GM19468 (cell line): Measurements from ENCODE around the gene COL7A1.

Experiments
- ATAC-seq: cut with Tn5 transposase; IDR thresholded peaks from one replicate; pipeline ENCODE4 v1.9.1; 2021; ENCODE audit warnings: mild to moderate bottlenecking, moderate library complexity, moderate number of reproducible peaks; ENCODE audit not compliant: unreplicated experiment; ENCODE audit errors: extremely low read depth

COL7A1 gene

GRCh38 chr3:48592519-48593087 is 2.5 kb downstream of the COL7A1 start:
- no peak for ATAC-seq

- ATAC-seq, result no peak
Observed at GRCh38 chr3:48591886-48592518, 3.1 kb downstream of the COL7A1 start.

- ATAC-seq, result no peak
Observed at GRCh38 chr3:48591436-48591835, 3.7 kb downstream of the COL7A1 start.

- no peak for ATAC-seq
Observed at GRCh38 chr3:48588230-48588629, 6.9 kb downstream of the COL7A1 start.

- no peak for ATAC-seq
Observed at GRCh38 chr3:48587686-48588085, 7.4 kb downstream of the COL7A1 start.

GRCh38 chr3:48585411-48585810 is 9.7 kb downstream of the COL7A1 start:
- ATAC-seq, result no peak

- no peak for ATAC-seq
Observed at GRCh38 chr3:48584836-48585235, 10.3 kb downstream of the COL7A1 start.

- no peak for ATAC-seq
Observed at GRCh38 chr3:48581621-48582481, 13.3 kb downstream of the COL7A1 start.

GRCh38 chr3:48576647-48577046 is 18.5 kb downstream of the COL7A1 start:
- no peak for ATAC-seq

GRCh38 chr3:48575366-48575765 is 19.8 kb downstream of the COL7A1 start:
- no peak for ATAC-seq

GRCh38 chr3:48573973-48574585 is 21.1 kb downstream of the COL7A1 start:
- no peak for ATAC-seq

GRCh38 chr3:48572517-48572916 is 22.6 kb downstream of the COL7A1 start:
- ATAC-seq, result no peak

GRCh38 chr3:48571938-48572337 is 23.2 kb downstream of the COL7A1 start:
- ATAC-seq, result no peak

- no peak for ATAC-seq
Observed at GRCh38 chr3:48569808-48570450, 25.2 kb downstream of the COL7A1 start.

- no peak for ATAC-seq
Observed at GRCh38 chr3:48569400-48569799, 25.7 kb downstream of the COL7A1 start.

GRCh38 chr3:48568476-48568875 is 26.7 kb downstream of the COL7A1 start:
- ATAC-seq, result no peak

- no peak for ATAC-seq
Observed at GRCh38 chr3:48567500-48567899, 27.6 kb downstream of the COL7A1 start.

- ATAC-seq, result no peak
Observed at GRCh38 chr3:48567090-48567489, 28.0 kb downstream of the COL7A1 start.

- no peak for ATAC-seq
Observed at GRCh38 chr3:48566401-48566760, 28.7 kb downstream of the COL7A1 start.

- ATAC-seq, result no peak
Observed at GRCh38 chr3:48565591-48566400, 29.3 kb downstream of the COL7A1 start.
